ENCODE results near the gene SH3RF3.

DNA sequence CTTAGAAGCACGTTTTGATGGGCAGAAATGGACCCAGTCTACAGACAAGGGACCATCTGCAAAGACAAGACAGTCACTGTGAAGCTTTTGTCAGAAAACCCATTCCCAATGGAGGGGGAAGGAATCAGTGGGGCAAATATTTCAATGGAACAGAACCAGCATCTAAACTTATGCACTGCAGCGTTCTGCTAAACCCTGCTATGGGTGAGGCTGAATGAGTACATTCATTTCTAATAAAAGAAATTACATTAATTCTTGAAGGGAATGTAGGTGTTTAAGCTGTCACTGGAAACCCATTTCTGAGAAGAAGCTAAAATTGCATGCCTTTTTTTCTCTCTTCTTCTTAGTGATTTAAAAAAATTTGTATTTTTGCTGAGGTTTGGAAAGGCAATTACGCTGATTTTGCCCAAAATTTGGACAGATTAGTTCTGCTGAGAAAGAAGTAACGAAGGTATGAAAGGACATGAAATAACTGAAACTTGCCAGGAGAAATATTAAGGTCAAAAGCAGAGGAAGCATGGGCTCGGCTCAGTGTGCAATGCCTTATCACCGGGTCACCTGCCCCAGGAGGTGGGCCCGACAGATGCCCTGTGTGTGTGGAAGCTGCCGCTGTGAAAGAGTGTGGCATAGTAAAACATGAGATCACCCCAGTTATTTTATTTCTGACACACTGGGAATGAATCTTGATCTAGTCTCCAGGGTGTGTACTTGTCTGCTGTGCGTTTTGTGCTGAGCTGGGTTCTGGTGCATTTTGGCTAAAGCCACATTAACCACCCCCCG, 24.2 kb downstream of the SH3RF3 start:
- TF ChIP-seq, protein P1, sequence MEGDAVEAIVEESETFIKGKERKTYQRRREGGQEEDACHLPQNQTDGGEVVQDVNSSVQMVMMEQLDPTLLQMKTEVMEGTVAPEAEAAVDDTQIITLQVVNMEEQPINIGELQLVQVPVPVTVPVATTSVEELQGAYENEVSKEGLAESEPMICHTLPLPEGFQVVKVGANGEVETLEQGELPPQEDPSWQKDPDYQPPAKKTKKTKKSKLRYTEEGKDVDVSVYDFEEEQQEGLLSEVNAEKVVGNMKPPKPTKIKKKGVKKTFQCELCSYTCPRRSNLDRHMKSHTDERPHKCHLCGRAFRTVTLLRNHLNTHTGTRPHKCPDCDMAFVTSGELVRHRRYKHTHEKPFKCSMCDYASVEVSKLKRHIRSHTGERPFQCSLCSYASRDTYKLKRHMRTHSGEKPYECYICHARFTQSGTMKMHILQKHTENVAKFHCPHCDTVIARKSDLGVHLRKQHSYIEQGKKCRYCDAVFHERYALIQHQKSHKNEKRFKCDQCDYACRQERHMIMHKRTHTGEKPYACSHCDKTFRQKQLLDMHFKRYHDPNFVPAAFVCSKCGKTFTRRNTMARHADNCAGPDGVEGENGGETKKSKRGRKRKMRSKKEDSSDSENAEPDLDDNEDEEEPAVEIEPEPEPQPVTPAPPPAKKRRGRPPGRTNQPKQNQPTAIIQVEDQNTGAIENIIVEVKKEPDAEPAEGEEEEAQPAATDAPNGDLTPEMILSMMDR (IDR thresholded peaks at IDR 0.05) = no peak
- TF ChIP-seq POLR2A (IDR thresholded peaks at IDR 0.05) = no peak
- no peak for TF ChIP-seq POLR2AphosphoS5 (IDR thresholded peaks at IDR 0.05)
